GM12801 (cell line): ENCODE results near the gene SEL1L.

Experiments used
- CTCF ChIP-seq: IDR thresholded peaks from one replicate; pipeline ENCODE4 v1.5.1; 2011; ENCODE audit warnings: control low read depth; ENCODE audit not compliant: insufficient read length; ENCODE audit errors: extremely low read depth

The SEL1L gene

GRCh38 chr14:81472096-81472800 is 61.4 kb downstream of the SEL1L start:
- TF ChIP-seq CTCF, result no peak

GRCh38 chr14:81471062-81471461 is 62.6 kb downstream of the SEL1L start:
- TF ChIP-seq CTCF, result no peak

- no peak for TF ChIP-seq CTCF
Observed at GRCh38 chr14:81466854-81467253, 66.8 kb downstream of the SEL1L start.

DNA sequence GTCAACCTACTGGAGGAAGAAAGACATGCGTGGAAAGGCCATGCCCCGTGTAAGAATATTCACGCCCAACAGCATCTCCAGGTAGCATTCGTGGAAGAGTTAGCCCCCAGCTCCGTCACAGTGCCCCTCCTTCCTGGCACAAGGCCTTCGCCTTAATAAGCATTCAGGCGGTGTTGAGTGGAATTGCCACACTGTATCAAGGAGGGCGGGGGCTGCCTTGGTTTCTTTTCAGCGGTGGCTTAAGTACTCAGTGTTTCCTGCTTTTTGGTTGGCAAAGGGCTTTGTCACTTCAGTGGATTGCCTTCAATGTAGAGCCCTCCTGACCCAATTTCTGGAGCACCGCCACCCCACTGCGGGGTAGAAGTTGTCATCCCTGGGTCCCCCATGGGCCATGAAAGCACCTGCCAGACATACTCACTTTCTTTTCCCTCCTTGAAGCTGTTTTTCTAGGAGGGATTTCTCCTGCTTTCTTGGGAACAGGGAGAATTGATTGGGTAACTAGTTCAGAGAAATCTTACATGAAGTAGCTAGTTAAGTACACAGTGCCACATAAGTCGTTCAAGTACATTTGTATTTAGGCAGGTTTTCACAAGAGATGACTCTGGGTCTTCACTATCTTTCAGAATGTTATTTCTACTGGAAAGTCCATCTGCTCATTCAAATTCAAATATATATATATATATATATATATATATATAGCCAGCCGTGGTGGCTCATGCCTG is 68.0 kb downstream of the SEL1L start:
- no peak for TF ChIP-seq CTCF

- no peak for TF ChIP-seq CTCF
Observed at GRCh38 chr14:81464253-81465002, 69.2 kb downstream of the SEL1L start.

GRCh38 chr14:81459912-81460311 is 73.7 kb downstream of the SEL1L start:
- TF ChIP-seq CTCF, result no peak

GRCh38 chr14:81458352-81458751 is 75.3 kb downstream of the SEL1L start:
- no peak for TF ChIP-seq CTCF
